CD1c-positive myeloid dendritic cell (primary cell): ENCODE measurements around the gene INPP5J.
A peak's percentile ranks its signal among the peaks of the same experiment; 100 is the strongest.
"Not testable (repeated sequence)": the region's sequence is repeated elsewhere in the genome, so short reads cannot be mapped to it uniquely, and the experiment has no call there.

ENCODE experiments used
- DNase-seq: peaks from one replicate; pipeline ENCODE4 v3.0.0-alpha.2; 2016; ENCODE audit errors: extremely low spot score

The INPP5J gene

DNA sequence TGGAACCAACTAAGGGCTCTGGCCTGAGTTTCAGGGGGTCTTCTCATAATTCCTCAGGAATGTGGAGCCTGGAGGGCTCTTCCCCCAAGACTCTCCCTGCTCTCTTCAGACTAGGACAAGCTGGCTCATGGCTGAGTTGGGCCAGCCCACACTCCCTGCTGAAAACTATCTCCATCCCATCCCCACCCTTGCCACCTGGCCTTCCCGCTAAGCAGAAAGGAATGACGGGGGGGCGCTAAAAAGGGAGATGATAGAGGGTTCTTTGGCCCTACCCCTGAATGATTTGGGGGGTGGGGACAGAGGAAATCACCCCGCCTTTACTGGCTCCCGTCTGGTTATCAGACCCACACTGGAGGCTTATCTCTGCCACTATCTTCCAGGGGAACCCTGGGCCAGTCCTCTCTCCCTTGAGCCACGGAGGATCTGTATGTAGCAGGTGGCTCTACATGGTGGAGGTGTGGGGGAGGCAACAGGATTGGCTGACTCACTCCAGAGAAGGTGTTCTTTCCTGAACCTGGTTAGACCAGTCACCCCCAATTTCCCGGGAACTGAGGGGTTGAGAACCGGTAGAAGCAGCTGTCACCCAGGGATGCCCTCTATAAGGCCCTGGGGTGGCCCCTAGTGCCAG, 35.9 kb upstream of the INPP5J start:
- DNase-seq: no peak

GRCh38 chr22:31087744-31088215, 35.0 kb upstream of the INPP5J start:
- no peak for DNase-seq

- no peak for DNase-seq
These were observed 34.4 kb upstream of the INPP5J start for GRCh38 chr22:31088233-31088986.

- peak; percentile 63 for DNase-seq
These were observed 33.3 kb upstream of the INPP5J start for GRCh38 chr22:31089160-31090100.

GRCh38 chr22:31090217-31091085, 32.3 kb upstream of the INPP5J start:
- no peak for DNase-seq

GRCh38 chr22:31091106-31091975, 31.4 kb upstream of the INPP5J start:
- no peak for DNase-seq

GRCh38 chr22:31092161-31092560, 30.6 kb upstream of the INPP5J start:
- DNase-seq: no peak

DNA sequence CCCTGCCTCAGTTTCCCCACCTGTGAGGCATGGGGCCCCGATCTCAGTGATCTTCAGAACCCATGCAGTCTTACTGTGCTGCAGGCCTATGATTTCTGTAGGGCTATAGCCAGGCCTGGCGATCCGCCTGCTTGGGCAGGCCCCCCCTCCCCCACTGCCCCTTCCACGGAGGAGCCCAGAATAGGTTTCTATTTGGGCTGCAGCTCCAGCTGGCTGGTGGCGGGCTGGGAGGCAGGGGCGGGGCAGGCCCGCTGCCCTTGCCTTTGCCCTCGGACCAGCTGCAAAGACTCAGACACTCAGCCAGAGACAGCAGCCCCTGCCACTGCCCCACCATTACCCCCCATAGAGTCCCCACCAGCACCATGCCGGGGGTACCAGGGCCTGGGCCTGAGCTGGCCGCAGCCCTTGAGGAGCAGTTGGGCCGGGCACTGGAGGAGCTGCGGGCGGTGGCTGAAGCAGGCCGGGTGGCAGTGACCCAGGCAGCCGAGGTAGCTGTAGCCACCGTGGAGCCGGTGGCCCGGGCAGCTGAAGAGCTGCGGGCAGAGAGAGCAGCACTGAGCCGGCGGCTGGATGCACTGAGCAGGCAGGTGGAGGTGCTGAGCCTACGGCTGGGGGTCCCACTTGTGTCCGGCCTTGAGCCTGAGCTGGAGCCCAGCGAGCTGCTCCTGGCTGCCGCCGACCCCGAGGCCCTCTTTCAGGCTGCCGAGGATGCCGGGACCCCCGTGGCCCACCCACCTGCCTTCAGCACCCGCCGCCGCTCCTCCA, 29.5 kb upstream of the INPP5J start:
- no peak for DNase-seq

- DNase-seq: no peak
These were observed 28.7 kb upstream of the INPP5J start for GRCh38 chr22:31094021-31094551.

- no peak for DNase-seq
These were observed 28.0 kb upstream of the INPP5J start for GRCh38 chr22:31094741-31095140.

DNA sequence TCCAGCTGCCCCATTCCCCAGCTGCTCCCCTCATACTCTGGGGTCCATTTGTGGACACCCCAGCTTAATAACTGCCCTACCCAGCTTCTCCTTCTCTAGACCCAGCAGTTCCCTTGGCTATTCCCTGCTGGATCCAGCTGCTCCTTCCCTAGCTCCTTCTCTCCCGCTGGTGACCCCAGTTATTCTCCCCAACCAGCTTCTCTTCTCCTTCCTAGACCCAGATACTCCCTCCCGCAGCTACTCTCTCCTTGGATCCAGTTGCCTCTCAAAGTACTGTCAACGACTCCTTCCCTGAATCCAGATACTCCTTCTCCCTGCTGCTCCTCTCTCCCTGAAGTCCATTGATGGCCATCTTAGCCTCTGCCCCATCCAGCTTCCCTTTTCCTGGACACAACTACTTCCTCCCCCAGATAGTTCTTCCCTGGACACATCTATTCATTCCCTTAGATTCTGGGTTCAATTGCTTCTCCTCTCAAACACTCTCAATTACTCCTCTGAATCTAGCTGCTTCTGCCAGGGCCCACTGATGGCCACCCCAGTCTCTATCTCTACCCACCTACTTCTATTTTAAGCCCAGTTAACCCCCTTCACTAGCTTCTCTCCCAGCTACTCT, 27.0 kb upstream of the INPP5J start:
- DNase-seq: no peak

GRCh38 chr22:31096657-31097279, 26.0 kb upstream of the INPP5J start:
- no peak for DNase-seq

DNA sequence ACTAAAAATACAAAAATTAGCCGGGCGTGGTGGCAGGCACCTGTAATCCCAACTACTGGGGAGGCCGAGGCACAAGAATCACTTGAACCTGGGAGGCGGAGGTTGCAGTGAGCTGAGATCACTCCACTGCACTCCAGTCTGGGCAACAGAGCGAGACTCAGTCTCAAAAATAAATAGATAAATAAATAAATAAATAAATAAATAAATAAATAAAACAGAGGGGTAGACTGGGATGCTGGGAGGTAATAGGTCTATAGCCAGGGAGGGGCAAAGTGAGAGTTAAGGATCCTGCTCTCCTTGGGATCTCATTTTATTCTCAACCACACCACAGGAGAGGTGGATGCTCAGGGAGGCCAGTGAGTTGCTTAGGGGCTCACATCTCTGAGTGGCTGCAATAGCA, 25.2 kb upstream of the INPP5J start:
- not testable (repeated sequence) for DNase-seq

DNA sequence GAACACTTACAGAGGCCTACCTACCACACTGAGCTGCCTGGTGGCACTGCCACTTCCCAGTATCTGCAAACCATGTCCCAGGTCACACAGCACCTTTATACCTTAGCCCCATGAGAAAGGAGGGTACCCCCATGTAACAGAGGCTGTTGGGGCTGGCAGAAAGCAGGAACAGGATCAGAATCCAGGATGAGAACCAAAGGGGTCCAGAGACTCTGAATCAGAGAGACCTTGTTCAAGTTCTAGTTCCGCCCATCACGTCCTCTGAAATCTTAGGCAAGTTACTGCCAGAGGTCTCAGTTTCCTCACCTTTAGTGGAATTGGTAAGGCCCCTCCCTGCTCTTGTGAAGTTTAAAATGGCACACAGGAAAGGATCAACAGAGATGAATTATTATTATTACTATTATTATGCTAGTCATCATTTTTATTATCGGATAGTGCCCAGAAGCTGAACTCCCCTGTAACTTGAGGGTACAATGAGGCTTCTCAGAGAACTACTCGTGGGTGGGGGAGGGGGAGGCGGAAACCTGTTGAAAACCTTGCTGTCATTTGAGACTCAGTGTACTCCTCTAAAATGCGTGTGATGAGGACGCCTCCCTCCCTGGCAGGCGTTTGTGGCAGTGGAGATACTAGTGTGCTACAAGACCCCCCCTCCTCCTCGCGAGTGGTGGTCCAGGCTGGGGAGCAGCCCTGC, 24.7 kb upstream of the INPP5J start:
- DNase-seq: no peak

DNA sequence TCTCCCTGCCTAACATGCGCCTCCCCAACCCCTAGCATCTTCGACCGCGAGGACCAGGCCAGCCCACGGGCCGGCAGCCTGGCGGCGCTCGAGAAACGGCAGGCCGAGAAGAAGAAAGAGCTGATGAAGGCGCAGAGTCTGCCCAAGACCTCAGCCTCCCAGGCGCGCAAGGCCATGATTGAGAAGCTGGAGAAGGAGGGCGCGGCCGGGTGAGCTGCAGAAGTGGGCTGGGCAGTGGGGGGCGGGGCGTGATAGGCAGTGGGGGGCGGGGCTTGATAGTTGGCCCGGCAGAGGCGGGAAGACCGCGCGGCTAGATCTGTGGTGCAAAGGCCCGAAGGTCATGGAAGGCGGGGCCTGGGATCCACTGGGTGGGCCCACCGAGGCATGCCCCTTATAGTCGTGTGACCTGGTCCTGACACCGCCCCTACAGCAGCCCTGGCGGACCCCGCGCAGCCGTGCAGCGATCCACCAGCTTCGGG, 24.1 kb upstream of the INPP5J start:
- DNase-seq: no peak

DNA sequence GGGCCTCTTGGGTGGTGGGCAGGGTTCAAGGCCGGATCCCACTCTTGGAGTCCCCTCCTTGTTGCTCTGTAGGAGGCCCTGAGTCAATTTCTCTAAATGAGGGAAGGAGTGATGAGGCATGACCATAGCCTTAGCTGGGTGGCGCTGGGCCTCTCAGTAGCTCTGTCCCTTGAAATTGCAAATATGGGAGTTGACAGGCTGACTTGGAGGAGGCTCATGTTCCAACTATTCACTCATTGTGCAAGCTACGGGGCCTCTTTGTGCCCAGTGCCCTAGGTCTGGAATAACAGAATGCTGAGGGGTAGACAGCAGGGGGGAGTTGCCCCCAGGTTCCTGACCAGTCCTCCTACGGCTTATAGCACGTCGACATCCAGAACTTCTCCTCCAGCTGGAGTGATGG, 23.4 kb upstream of the INPP5J start:
- DNase-seq: no peak
